CD4-positive, alpha-beta T cell treated with Interferon alpha-2 for 1 hour (primary cell): Measurements from ENCODE around the gene SPTBN4.

ENCODE experiments used
- DNase-seq, 2 donors: peaks; one replicate each; pipeline ENCODE4 v3.0.0-alpha.2; 2020 to 2022

The SPTBN4 gene

DNA sequence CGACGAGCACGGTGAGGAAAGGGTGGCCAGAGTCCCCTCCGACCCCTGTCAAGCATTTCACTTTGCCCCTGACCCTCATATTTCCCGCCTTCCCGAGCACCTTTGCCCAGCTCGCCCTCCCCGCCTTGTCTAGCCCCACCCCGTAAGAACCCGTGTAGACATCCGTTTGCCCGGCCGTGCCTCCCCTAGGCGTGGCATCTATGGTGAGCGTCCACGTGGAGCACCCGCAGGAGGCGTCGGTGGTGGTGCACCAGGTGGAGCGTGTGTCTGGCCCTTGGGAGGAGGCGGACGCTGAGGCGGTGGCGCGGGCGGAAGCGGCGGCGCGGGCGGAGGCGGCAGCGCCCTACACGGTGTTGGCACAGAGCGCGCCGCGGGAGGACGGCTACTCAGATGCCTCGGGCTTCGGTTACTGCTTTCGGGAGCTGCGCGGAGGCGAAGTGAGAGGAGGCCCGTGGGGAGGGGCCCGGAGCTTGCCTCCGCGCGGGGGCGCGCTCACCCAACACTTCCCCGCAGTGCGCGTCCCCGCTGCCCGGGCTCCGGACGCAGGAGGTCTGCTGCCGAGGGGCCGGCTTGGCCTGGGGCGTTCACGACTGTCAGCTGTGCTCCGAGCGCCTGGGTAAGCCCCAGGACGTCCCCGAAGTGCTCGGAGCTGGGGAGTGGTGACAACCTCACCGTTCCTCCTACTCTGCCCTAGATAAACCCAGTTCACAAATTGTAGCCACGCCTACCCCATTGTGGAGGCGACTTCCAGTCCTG is 138.6 kb downstream of the SPTBN4 start:
- DNase-seq: peak; percentile 83 to 91

DNA sequence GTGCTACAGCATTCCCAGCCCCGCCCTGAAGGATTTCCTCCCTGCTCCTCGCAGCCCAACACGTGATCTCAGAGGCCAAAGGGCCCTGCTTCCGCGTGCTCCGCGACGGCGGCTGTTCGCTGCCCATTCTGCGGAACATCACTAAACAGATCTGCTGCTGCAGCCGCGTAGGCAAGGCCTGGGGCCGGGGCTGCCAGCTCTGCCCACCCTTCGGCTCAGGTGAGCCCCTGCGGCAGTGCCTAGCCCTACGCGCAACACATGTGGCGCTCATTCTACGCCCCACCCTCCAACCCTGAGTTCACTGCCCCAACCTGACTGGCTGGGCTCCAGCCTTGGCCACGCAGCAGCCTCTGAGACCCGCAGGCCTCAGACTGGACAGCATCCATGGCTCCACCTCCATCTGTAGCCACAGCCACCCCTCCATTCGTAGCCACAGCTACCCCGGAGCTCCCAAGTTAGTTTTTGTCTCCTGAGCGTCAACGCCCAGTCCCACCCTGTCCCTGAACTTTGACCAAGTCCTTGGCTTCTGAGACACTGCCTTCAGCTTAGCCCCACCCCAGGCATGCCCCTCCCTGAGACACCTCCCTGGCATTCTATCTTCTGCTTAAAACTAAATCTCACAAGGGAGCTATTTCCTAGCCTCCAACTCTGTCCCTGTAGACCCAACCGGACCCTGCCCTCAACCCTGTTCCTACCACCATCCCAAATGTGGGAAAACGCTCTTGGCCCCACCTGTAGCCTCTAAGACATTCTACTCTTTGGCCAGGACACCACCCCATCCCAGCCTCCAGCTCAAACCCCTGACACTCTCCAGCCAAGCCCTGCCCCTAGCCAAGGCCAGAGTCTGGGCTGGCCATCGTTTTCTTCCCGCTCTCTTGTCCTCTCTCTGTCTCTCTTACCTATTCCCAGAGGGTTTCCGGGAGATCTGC is 140.8 kb downstream of the SPTBN4 start:
- no peak for DNase-seq

DNA sequence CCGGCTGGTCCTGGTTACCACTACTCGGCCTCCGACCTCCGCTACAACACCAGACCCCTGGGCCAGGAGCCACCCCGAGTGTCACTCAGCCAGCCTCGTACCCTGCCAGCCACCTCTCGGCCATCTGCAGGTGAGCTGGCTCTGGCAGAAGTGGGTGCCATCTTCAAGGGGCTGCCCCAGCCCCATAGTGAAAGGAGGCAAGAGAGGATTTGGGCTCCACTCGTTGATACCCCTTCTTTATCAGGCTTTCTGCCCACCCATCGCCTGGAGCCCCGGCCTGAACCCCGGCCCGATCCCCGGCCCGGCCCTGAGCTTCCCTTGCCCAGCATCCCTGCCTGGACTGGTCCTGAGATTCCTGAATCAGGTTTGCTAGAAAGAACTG is 141.4 kb downstream of the SPTBN4 start:
- no peak for DNase-seq

DNA sequence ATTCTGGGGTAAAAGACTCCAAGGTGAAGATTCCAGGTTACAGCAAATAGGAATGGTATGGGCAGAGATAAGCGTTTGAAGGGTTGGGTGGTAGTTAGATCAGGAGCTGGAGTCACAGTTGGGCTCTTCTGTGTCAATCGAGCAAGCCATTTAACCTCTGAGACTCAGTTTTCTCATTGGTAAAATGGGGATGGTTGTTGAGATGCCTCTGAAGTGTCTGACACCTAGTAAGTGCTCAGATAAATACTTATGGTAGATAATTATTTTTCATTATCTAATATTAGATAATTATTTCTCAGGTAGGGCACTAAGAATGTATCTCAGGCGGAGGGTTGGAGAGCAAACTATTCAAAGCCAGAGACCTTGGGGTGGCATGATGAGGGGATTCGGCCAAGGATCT is 142.2 kb downstream of the SPTBN4 start:
- no peak for DNase-seq

DNA sequence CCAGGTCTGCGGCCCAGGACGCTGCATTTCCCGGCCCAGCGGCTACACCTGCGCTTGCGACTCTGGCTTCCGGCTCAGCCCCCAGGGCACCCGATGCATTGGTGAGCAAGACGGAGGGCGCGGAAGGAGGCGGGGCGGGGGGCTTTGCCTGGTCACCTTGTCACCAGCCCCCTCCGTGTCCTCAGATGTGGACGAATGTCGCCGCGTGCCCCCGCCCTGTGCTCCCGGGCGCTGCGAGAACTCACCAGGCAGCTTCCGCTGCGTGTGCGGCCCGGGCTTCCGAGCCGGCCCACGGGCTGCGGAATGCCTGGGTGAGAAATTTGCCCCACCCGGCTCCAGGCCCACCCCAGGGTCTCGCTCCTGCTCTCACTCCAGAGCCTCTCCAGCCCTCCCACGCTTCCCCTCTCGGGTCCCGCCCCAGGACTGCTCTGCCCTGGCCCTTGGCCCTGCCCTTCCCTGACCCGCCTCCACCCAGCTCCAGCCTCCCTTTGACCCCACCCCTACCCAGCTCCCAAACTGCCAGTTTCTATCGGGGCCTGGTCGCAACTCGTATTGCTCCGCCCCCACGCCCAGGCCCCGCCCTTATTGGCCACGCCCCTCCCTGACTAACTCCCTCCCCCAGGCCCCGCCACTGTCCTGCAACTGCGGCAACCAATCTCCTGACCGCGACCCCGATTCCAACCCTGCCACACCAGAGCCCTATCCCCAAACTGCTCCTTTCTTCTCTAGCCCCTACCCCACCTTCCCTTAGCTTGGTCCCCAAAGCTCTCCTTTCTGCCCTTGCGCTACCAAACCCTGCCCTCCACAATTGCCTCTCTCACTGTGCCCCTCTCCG is 143.0 kb downstream of the SPTBN4 start:
- peak; percentile 85 to 90 for DNase-seq

DNA sequence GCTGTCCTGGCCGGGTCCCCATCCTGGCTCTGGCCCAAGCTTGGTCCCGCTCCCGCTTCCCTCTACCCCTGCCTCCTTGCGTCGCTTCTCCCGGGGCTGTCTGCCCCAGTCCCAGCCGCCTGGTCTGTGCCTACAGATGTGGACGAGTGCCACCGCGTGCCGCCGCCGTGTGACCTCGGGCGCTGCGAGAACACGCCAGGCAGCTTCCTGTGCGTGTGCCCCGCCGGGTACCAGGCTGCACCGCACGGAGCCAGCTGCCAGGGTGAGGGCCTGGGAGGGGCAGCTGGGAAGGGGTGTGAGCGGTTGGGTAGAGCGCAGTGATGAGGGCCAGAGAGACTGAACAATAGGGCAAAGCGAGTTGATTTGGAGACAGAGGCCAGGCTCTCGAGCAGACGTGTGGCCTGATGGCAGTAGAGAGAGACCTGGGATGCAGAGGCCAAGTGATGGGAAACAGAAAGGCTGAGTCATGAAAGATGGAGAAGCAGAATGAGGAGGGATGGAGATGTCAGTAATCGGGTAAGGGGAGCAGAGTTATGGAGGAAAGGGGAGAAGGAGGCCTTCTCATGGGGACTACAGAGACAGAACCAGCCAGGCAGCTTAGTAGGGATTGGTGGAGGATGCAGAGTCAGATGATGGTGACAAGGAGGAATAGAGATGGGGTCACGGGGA is 143.7 kb downstream of the SPTBN4 start:
- DNase-seq: peak; percentile 70 to 78

DNA sequence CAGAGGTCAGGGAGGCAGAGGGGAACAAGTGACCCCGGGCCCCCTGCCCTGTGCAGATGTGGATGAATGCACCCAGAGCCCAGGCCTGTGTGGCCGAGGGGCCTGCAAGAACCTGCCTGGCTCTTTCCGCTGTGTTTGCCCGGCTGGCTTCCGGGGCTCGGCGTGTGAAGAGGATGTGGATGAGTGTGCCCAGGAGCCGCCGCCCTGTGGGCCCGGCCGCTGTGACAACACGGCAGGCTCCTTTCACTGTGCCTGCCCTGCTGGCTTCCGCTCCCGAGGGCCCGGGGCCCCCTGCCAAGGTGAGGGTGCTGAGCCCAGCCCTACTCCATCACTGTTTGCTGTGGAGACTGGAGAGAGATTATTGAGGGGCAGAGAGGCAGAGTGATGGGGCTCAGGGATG is 144.3 kb downstream of the SPTBN4 start:
- peak in 1 of 2 donors; percentile 40 for DNase-seq

DNA sequence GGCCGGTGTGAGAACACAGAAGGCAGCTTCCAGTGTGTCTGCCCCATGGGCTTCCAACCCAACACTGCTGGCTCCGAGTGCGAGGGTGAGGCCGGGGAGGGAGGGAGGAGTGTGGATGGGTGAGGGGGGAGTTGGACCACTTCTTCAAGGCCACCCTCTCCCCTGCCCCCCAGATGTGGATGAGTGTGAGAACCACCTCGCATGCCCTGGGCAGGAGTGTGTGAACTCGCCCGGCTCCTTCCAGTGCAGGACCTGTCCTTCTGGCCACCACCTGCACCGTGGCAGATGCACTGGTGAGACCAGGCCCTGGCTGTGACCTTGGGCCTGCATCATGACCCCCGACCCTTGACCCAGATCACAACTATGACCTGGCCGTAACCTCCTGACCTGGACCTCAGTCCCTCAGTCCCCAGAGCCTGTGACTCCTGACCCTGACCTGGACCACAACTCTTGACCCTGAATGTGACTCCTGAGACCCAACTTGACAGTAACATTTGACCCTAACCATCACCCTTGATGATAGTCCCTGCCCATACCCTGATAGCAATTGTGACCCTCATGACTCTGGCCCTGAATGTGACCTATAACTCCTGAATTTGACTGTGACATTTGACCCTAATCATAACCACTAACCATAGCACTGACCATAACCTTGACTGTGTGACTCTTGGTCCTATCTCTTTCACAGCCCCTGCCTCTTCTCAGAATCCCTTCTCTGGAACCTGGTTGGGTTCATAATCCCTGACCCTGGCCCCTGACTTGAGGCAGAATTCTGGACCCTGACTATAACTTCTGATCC is 145.3 kb downstream of the SPTBN4 start:
- DNase-seq: no peak

DNA sequence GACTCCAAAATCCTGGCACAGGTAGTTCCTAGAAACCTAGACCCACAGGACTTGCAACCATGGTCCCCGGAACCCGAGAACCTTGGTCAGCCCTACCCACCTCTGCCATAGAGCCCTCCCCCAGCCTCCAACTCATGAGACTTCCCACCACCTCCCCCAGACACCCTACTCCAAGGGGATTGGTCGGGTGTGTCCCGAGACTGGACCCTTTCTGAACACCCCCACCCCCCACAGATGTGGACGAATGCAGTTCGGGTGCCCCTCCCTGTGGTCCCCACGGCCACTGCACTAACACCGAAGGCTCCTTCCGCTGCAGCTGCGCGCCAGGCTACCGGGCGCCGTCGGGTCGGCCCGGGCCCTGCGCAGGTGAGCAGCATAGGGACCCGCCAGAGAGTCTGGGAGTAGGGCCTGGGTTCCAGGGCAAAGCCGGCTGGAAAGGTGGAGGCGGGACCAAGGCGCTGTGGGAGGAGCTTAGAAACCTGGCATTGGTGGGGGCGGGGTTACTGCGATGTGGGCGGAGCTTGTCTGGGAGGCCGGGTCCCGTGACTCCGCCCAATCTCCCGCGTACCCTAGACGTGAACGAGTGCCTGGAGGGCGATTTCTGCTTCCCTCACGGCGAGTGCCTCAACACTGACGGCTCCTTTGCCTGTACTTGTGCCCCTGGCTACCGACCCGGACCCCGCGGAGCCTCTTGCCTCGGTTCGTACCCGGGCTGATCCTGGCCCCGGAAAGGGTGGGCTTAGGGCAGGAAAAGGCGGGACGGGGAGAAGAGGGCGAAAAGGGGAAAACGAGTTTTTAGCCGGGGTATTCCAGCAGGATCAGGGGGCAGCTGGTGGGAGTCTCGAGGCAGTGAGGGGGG is 146.3 kb downstream of the SPTBN4 start:
- peak; percentile 71 to 77 for DNase-seq

DNA sequence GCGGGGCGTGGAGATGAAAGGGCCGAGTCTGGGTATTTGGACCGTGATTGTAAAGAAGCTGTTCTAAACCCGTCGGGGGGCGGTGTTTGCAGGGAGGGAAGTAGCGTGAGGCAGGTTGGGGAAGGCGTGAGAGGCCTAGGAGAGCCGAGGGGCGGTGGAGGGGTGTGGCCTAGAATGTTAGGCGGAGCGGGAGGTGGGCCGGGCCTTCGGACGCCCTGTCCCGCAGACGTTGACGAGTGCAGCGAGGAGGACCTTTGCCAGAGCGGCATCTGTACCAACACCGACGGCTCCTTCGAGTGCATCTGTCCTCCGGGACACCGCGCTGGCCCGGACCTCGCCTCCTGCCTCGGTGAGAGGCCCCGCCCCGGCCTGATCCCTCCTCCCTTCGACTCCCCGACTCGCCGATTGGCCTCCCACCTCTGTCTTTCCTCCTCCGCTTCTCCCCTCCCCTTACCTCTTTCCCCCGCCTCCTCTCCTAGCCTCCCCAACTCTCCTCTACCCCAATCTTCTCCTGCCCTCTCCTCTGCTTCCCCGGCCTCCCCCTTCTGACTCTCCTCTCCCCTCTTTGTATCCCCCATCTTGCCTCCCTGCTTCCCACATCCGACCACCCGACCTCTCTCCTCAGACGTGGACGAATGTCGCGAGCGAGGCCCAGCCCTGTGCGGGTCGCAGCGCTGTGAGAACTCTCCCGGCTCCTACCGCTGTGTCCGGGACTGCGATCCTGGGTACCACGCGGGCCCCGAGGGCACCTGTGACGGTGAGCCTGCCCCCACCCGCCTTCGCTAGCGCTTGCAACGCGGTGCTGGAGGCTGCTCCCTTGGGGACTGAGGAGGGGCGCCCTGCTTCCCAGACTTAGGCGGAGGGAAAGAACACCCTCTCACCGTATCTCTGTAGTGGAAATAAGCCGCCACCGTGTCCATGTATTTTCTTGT is 147.2 kb downstream of the SPTBN4 start:
- peak; percentile 84 to 86 for DNase-seq

DNA sequence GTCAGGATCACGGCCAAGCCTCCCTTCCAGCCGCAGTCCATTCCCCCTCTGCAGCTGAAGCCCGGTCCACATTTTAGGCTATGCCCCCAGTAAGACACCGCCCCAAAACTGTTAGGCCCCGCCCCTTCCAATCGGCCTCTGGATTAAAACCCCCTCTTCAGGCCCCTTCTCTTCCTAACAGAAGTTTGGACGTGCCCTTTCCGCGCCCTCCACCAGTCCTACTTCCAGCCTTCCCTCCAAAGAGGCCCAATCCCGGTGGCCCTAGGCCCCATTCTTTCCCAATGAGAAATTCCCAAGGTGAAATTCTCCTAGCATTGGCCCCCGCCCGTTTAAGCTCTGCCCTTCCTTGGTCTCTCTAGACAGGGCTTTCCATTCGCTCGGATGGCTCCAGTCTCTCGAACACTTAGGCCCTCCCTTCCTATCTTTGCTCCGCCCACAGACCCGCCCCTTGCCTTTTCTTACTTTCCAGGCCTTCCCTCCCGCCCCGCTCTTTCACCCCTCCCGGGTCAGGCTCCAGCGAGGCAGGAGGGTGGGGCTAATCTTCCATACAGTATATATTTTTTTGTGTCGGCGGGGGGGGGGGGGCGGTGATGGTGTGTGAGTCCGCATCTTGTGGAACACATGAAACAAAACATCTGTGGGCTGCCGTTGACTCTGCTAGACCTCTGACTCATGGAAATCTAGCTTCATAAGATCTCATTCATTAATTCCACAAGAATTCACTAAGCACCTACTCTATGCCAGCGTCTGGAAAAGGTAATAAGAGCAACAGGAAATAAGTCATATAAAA is 148.0 kb downstream of the SPTBN4 start:
- DNase-seq: peak; percentile 69 to 86

DNA sequence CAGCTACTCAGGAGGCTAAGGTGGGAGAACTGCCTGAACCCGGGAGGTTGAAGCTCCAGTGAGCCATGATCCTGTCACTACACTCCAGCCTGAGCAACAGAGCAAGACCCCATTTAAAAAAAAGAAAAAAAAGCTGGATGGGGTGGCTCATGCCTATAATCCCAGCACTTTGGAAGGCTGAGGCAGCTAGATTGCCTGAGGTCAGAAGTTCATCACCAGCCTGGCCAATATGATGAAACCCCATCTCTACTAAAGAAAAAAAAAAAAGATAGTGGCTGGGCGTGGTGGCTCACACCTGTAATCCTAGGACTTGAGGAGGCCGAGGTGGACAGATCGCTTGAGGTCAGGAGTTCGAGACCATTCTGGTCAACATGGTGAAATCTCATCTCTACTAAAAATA is 149.4 kb downstream of the SPTBN4 start:
- no peak for DNase-seq

DNA sequence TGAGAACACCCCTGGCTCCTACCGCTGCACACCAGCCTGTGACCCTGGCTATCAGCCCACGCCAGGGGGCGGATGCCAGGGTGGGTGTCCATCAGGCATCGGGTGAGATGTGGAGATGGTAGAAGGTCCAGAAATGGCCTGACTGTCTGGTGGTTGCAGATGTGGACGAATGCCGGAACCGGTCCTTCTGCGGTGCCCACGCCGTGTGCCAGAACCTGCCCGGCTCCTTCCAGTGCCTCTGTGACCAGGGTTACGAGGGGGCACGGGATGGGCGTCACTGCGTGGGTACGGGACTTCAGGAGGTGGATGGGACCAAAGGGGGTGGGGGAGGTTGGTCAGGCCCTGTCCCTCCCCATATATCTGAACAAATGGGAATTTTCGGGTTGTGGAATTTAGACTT is 150.1 kb downstream of the SPTBN4 start:
- DNase-seq: no peak

DNA sequence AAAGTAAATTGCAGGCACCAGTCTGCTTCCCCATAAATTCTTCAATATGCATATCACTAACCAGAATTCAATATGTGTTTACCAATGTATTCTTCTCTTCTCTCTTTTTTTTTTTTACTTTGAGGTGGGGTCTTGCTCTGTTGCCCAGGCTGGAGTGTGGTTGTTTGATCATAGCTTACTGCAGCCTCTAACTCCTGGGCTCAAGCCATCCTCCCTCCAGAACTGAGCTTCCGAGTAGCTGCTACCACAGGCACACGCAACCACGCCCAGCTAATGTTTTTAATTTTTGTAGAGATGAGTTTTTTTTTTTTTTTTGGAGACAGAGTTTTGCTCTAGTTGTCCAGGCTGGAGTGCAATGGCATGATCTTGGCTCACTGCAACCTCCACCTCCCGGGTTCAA is 151.2 kb downstream of the SPTBN4 start:
- DNase-seq: no peak

DNA sequence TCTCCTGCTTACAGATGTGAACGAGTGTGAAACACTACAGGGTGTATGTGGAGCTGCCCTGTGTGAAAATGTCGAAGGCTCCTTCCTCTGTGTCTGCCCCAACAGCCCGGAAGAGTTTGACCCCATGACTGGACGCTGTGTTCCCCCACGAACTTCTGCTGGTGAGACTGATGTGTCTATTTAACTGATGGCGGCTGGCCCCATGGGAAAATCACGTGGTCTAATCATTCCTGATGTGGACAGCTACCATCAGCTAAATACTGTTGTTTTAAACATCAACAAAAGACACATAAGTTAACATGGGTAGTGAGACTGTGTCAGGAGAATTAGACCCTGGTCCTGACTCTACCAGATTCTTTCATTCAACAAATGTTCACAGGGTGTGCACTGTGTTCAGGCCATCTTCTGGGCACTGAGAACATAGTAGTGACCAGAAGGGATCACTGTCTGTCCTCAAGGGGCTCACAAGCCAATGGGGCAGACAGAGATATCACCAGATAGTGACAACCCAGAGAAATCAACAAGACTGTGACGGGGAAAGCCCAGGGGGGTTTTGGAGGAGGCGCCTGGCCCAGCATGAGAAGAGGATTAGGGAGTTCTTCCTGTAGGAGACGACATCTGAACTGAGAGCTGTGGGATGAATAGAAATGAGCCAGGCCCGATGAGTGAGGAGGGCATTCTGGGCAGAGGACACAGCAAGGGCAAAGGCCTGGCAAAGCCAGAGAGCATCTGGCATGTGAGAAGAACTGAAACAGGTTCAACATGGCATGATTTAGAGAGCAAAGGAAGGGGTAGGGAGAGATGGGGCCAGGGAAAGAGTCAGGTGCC is 152.7 kb downstream of the SPTBN4 start:
- DNase-seq: no peak

DNA sequence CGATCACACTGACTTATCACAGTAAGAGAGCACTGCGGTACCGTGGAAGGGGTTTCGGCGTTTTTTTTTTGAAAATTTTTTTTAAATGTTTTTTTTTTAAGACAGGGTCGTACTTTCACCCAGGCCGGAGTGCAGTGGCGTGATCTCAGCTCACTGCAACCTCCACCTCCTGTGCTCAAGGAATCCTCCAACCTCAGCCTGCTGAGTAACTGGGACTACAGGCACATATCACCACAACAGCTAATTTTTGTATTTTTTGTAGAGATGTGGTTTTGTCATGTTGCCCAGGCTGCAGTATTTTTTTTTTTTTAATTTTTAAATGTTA is 153.3 kb downstream of the SPTBN4 start:
- no peak for DNase-seq

DNA sequence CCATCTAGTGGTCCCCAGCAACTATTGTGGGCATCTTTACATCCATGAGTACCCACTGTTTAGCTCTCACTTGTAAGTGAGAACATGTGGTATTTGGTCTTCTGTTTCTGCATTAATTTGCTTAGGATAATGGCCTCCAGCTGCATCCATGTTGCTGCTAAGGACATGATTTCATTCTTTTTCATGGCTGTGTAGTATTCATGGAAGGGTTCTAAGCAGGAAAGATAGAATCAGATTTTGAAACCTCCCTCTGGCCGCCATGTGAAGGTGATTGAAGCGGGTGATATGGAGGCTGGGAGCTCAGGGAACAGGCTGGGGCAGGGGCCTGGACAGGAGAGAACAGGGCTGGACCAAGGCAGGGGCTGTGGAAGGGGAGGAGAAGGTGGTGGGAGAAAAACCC is 154.5 kb downstream of the SPTBN4 start:
- no peak for DNase-seq
